GM19397 (cell line): ENCODE results near the gene ARVCF.

ENCODE experiments used
- ATAC-seq: cut with Tn5 transposase; IDR thresholded peaks from one replicate; pipeline ENCODE4 v1.9.1; 2021; ENCODE audit warnings: mild to moderate bottlenecking, moderate library complexity; ENCODE audit not compliant: unreplicated experiment

The ARVCF gene

DNA sequence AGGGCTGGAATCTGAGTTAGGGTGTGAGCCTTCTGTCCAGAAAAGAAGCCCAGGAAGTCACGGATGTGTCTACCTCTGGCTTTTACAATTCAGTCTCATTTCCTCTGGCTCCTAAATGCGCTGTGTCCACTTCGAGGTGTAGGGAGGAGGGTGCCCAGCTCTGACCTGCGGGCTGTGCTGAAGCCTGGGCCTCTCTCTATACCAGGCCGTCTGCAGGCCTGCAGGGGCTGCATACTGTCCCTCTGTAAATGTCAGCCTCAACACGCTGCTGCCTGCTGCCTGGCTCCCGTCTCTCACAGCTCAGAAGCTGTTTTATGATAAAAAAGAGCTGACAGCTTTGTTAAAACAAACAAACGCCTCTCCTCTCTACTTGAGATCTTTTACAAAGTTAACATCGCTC, 14.5 kb downstream of the ARVCF start:
- ATAC-seq, result no peak

DNA sequence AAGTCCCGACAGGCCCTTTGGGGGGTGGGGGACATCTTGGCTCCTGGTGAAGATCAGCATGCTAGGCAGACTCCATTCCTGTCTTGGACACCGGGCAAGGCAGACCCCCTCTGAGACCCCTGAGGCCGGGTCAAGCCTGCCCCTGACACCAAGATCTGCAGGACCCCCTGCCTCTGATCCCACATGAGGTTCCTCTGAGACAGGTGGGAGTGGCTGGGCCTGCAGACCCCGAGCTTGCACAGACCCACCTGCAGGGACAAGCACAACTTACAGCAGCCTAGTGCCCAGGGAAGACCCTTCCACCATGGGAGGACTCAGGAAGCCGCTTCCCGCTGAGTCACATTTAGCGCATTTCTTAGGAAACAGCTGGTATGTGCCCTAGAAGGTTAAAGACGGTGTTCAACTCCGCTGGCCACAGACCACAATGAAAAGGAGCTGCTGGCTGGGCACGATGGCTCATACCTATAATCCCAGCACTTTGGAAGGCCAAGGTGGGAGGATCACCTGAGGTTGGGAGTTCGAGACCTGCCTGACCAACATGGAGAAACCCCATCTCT, 15.5 kb downstream of the ARVCF start:
- ATAC-seq, result no peak

DNA sequence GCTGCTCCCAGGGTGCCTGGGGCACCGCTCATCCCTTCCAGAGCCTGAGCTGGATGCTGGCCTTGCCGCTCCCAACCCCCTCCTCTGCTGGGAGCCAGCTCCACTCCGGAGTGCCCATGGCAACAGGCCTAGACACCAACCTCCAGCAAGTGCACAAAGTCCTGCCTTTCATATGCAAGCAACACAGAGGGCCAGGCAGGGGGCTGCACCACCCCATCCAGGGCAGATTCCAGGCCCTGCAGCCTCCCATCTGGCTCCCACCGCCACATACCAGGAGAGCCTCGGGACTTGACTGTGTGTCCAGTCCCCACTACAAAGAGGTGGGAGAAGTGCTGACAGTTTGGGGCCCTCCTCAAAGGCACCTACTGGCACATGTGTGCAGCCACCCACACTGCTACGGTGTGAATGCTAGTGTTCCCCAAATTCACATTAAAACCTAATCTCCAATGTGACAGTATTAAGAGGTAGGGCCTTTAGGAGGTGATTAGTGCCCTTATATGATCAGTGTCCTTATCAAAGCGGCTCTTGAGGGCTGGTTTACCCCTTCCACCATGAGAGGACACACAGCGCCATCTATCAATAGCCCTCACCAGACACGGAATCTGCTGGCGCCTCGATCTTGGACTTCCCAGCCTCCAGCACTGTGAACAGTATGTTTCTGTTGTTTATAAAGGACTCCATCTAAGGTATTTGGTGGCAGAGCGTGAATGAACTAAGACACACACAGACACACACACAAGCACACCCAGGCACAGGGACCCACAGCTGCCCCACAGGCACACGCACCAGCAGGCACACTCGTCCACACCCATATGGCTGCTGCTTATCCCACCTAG, 16.2 kb downstream of the ARVCF start:
- ATAC-seq, result no peak

DNA sequence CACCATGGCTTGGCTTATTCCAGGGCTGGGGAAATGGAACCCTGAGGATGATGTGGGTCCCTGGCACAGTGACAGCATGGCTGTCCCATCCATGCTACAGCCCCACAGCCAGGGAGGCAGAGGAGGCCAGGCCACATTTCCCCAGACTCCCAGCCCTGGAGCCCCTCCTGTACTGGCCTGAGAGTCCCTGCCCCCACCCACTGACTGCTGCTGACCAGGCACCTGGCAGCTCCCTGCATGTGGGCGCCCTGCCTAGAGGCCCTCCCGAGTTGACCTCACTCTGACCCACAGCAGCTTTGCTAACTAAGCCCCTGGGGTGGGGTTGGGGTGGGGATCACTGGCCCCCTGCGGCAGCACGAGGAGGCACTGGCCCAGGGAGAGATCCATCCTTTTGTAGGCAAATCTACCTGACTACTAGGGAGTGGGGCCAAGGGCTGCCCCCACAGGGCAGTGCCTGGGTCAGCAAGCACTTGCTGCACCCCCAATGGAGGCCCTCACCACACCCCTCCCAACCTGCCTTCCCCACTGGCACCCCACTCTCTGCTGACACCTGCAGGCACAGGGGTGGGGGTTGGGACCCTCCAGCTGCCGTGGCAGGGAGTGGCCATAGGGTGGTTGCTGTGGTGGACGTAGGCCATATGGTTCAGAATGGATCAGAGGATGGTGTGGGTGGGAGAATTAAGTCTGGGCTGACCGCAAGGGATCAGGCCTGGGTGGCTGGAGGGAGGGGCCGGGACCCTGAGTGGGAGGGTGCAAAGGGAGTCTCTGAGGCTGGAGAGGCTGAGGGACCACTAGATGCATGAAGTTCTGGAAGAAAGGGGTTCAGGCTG, 17.4 kb downstream of the ARVCF start:
- ATAC-seq, result no peak

DNA sequence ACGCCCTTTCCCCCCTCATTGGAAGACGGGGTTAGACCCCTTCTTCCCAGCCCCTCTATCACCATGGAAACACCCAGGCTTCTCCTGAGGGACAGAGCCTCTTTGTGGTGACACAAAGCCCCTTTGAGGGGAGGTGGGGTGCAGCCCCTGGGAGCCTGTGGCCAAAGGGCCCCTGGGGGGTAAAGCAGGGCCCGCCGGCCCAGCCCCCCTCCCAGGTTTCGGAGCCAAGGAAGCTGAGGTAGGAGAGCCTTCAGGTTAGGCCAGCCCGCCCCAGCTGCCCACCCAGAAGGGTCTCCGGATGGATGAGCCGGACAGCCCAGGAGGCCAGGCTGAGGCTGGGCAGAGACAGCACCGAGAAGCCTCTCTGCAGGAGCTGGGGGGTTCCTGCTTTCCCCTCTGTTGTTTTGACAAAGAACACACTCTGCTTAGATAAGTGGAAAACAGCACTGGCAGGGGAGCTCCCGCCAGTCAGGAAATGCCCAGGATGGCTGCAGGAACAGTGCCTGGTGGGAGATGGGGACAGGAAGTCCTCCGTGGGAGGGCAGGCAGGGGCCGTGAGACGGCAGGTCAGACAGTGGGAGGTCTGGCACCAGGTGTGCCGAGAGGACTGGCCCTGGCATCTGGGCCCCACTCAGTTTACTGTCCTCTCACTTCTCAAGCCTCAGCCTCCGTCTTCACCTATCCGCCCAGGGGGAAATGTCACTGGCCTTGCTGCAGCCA, 18.2 kb downstream of the ARVCF start:
- no peak for ATAC-seq

DNA sequence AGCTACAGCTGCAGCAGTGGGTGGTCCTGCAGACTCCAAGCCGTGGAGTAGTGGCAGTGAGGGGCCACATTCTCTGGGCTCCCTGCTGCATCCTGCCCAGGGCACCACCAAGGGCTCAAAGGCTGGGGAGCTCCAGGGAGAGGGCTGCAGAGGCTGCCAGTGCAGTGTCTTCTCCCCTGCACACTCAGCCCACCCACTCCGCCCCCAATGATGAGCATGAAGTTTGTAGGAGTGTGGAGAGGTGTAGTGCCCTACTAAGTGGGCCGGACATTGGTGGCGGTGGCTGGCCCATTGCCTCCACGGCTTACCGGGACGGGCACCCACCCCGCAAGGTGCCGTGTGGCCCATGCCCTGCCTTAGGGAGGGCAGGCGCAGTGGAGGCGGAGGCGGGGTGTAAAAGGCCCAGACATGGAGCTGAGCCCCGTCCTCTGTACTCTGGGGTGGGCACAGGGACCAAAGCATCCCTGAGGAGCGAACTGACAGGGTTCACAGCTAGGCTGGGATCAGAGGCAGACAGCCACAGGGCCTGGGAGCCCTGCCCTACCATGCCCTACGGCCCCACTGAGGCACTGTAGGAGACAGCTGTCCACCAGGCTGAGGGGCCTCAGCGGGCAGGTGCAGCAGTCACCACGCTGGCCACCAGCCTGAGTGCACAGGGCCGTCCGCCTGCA, 18.9 kb downstream of the ARVCF start:
- no peak for ATAC-seq

DNA sequence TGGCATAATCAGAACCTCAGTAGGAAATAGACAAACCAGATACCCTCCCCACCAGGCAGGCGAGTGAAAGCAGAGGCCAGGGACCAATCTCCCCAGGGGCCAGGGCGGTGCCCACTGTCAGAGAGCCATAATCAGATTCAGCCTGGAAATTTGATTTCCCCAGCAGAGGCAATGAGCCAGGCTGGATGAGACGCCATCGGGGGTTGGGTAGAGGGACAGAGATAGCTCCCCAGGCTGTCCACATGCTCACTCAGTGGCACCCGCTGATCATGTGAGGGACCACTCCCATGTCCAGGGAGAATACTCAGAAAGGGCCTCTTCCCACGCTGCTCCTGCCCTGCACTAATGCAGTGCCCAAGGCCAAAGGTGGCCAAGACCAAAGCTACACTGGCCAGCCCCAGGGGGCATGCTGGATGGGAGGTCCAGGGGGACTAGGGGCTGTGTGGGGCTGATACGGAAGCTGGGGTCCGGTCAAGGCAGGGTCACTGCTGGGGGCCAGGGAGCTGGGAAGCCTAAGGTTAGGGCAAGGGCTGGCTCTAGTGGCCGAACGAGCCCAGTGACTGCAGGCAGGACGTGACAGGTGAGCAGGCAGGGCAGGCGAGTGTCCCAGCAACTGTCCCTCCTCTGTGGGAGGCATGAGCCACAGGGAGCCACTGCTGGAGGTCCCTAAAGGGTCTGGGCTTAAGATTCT, 19.8 kb downstream of the ARVCF start:
- ATAC-seq, result no peak

DNA sequence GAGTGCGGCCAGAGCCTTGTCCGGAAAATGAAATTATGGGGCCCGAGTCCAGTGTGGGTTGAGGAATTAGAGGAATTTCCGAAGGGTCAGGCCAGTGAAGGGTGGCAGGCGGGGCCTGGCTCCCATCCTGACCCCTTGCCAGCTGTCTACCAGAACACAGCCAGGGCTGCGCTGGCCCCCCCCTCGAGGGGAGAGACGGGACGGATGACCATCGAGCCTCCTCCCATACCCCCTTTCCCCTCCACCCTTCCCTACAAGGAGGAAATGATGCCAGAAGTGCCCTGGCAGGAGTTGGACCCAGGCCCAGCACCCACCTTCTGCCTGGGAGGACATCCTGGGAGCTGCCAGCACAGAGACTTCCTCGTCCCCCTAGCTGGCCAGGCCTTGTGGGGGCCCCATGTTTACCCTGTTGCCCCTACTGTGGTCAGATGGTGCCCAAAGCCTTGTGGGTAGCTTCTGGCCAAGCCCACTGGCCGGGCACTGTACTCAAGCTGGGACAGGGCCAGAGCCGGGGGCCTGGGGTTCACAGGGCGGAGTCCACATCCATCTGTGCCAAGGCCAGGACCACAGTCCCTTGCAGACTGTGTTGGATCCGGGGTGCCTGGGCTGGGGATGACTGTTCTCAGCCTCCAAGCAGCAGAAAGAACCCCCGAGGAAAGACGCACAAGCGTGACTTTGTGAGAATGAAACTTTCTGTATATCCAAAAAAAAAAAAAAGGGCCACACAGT, 20.8 kb downstream of the ARVCF start:
- ATAC-seq, result no peak

DNA sequence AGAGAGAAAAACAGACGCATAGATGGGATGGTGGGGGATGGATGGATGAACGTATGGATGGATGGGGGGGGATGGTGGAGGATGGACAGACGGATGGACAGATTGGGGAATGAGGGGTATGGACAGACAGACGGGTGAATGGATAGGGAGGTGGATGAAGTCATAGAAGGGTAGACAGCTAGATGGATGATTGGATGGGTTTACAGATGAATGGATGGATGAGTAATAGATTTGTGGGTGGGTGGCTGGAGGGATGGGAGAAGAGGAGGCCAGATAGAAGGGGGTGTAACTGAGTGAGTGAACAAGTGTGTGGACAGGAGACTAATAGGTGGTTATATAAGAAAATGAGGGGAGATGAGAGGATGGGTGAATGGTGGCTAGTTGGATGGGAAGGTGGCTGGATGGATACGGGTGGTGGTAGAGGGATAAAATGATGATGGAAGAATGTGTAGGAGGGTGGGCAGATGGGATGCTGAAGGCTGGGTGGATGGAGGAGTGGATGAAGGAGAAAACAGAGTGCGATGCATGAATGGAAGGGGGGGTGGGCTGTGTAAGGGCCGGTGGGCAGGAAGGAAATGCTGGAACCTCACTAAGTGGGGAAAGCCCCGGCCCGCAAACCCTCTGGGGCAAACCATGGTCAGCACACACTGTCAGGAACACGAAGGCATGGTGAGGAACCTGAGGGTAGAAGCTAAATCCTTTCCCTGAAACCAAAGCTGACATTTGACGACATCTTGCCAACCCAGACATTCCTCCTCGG, 21.6 kb downstream of the ARVCF start:
- no peak for ATAC-seq

DNA sequence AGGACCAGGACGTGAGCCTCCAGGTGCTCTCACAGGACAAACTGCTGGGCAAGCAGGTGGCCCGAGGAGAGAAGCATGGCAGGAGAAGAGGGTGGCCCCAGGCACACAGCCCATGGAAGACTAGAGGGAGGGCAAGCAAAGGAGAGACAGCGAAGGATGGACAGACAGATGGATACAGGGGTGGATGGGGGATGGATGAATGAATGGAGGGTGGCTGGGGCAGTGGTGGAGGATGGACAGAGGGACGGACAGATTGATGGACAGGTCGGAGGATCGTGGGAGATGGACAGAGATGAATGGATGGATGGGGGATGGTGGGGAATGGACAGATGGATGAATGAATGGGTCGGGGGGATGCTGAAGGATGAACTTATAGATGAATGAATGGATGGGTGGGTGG, 22.7 kb downstream of the ARVCF start:
- no peak for ATAC-seq

DNA sequence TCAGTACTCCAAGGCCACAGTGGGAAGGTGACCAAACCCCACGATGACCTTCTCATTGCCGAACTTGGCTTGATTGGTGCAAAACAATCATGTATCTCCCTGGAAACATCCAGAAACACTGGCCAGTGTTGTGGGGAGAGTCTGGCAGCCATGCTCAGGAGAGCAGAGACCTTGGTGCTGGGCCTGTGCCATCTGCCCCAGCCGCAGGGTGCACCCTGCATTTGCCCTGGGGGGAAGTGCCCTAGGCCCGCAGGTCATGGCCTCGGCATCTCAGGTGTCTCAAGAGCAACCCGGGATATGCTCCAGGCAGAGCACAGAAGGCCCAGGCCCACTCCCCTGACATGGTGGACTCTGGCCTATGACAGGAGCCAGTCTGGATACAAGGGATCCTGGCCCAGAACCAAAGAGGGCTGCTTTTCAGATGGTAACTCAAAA, 23.7 kb downstream of the ARVCF start:
- no peak for ATAC-seq

DNA sequence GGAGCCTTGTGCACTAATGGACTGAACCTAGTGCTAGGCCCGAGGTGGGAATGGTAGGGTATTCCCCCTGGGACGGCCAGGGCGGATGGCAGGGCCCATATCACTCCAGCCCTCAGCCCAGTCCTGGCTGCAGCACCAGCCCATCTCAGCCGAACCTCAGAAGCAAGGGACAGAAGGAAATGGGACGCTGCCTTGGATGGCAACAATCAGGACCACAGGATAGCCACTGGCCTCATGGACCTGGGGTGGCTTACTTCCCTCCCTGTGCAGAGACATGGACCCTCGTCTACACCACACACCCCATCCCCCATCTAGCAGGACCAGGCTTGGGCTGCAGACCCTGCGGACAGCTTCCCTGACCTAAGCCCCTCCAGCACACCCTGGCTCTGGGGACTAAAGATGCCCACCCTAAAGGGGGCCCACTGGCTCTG, 24.1 kb downstream of the ARVCF start:
- no peak for ATAC-seq

DNA sequence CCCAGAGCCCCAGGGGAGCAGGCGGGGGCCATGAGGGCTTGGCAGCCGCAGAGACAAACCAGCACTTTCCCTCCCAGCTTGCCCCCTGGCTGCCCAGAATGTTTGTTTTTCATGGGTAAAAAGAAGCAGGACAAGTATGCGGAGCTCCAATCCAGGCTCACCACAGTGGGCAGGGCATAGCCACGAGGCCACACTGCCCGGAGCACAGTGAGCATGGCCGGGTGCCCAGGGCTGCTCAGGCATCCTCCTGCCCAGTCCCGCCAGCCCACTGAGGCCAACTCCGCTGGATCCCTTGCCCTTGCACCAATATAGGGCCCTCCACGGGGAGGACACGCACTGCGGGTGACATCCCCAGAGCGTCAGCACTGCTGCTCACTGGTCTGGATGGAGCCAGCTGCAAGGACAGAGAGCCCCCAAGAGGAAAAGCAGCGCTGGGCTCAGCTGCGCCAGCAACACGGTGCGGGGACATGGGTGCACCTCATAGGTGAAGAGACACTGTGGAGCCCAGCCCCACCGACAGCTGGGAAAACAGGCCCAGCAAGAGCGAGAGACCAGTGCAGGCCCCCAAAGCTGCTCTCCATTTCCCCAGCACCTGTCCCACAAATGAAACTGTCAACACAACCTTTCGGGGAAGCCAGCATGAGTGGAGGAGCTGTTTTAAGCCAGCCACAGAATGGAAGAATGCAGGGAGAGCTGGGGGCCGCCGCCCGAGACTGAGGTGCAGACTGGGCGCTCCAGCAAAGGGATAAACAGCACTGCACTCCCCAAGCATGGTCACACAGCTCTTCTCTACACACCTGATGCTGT, 24.8 kb downstream of the ARVCF start:
- no peak for ATAC-seq

DNA sequence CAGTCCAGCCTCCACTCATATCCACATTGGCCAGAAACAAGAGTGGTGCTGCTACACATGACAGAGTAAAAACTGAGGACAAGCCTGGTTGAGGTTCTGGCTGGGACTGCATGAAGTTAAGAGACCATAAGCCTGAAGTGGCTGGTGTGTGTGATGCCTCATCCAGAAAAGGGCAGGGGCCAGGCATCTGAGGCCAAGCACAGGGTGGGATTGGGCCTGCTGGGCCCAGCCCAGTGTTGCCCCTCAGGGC, 25.3 kb downstream of the ARVCF start:
- no peak for ATAC-seq

DNA sequence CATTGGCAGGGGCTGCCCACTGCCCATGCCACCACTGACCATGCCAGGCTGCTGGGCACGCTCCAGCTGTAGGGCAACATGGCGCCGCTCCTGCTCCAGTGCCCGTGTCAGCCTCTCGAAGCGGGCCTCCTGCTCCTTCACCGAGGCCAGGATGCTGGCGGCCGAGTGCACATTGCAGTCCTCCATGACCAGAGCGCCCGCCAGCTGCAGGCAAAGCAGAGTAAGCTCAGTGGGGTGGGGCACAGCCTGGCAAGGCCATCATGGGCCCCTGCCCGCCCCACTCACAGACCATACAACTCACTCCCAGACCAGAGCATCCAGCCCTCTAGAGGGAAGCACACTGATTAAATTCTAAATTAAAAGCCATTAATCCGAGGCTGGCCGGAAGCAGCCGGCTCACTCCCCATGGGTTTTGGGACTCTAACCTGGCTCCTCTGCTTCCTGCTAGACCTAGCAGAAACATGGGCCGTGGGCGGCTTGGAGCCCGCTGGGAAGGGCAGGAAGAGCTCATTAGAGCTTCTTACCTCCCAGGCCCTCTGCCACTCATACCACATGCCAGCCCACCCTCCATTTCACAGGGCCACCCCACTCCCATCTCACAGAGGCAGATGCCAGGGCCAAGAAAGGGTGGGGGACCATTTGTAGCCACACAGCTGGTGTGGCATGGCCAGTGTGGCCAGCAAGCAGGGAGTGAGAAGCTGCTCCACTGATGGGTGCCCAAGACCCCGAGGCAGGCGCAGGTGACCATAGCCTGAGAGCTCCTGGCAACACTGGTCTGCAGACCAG, 25.8 kb downstream of the ARVCF start:
- ATAC-seq, result no peak

DNA sequence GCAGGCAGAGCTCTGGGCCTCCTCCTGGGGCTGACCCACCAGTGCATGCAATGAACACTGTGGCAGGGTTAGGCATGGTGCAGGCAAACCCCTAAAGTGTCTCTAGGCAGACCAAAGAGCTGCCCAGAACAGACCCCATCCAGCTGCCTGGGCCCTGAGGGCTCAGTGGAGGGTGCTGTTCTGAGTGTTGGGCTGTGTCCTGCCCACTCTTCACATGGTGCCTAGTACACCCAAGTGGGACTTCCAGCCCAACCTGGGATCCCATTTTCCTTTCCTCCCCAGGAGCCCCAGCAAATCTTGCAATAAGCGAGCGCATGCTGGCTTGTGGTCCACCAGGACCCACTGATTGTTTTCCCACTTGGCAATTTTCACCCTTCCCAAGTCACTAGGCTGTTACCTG, 26.4 kb downstream of the ARVCF start:
- no peak for ATAC-seq

DNA sequence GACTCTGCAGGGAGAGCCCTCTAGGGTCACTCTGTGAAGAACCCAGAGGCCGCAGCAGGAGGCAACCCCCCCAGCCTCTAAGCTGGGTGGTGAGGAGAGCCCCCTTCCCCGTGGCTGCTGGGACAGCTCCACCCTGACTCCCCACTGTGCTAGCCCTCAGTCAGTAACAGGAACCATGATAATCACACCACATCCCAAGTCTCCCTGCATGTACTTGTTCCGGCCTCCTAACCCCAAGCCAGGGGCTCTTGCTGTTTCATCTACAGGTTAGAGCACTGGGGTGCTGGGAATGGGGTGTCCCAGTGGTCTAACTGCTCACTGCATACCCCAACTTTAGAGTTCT, 26.9 kb downstream of the ARVCF start:
- ATAC-seq, result no peak
